Esophagus squamous epithelium (tissue), 5 donors: ENCODE measurements around the gene FCHSD2. TPM values are rescaled to one million over a fixed set of nuclear protein-coding genes. Genes with fewer than 3 reads are reported as not detected.

Source experiments
- DNase-seq: peaks from one replicate; lab custom pipeline; 2025; lab: John Stamatoyannopoulos, UW
- H3K27ac ChIP-seq, 4 donors: fragments of 200-600 bp; sonication (generic); one replicate each; pipeline ENCODE4 v1.5.1; 2016 to 2019; ENCODE audit warnings: mild to moderate bottlenecking in 1 of 4
- H3K27me3 ChIP-seq, 4 donors: fragments of 200-600 bp; sonication (generic); 1 replicate in 3 of 4; 2 replicates in 1 of 4; pipeline versions ENCODE4 v1.5.1 to v1.6.0; 2017 to 2021; ENCODE audit warnings: antibody characterized with exemption in 1 of 4
- H3K36me3 ChIP-seq, 3 donors: fragments of 200-600 bp; sonication (generic); one replicate each; pipeline ENCODE4 v1.5.1; 2016 to 2019
- H3K4me1 ChIP-seq, 3 donors: fragments of 200-600 bp; sonication (generic); one replicate each; pipeline ENCODE4 v1.5.1; 2017 to 2019
- H3K4me3 ChIP-seq, 4 donors: fragments of 200-600 bp; sonication (generic); 1 replicate in 3 of 4; 2 replicates in 1 of 4; pipeline ENCODE4 v1.5.1; 2016 to 2019; ENCODE audit warnings: mild to moderate bottlenecking in 2 of 4, moderate library complexity in 1 of 4
- H3K9me3 ChIP-seq, 3 donors: fragments of 200-600 bp; sonication (generic); one replicate each; pipeline ENCODE4 v1.5.1; 2016 to 2019
- POLR2A ChIP-seq, 4 donors: fragments of 450-650 bp; IDR thresholded peaks; one replicate each; pipeline ENCODE4 v1.6.1; 2017; ENCODE audit warnings: antibody characterized with exemption in 4 of 4, mild to moderate bottlenecking in 4 of 4, moderate library complexity in 3 of 4
- WGBS, 2 donors: methylation state at CpG; one replicate each; pipeline ENCODE4 v1.1.5; 2018; 5-methylcytosine and 5-hydroxymethylcytosine counted together
- intact Hi-C: fragments of 100-400 bp; cut with DNase I; formaldehyde crosslinking; loops from one replicate; pipeline ENCODE4 v1.15.0; 2022
- total RNA-seq, 4 donors: library from RNA; depleted of rRNA; stranded (reverse); fragments of >200 nt; gene quantifications; one replicate each; pipeline ENCODE4 v1.1.0, GENCODE V29; 2016
- TF ChIP-seq, protein P1 (sequence below), 6 experiments: fragments of 450-650 bp in 4 of 6; fragments of 200-600 bp in 2 of 6; sonication (generic) in 2 of 6; IDR thresholded peaks; one replicate each; pipeline ENCODE4 v1.5.1; 2016 to 2019; ENCODE audit warnings: antibody characterized with exemption in 6 of 6, mild to moderate bottlenecking in 4 of 6, moderate library complexity in 4 of 6
- donor health status: DM: yes; HTN: yes; CAD: no.

Gene FCHSD2
- total RNA-seq, 4 donors from 2014 or later, result 4.1 to 12.8 (median 6.8) TPM

DNA sequence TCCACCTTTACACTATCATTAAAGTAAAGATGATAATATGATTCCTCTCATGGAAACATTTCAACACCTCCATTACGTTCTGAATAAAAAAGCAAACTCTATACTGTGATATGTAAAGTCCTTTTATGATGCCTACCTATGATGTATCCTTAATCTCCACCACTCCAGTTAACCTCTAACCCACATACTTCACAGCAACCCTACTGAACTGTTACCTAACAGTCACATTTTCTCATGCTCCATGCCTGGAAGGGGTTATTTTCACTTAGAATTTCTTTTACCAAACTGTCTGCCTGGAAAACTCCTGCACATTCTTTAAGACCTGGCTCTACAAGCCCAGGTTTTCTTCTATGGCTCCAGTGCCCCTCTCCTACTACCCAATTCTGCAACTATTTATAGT is 129.1 kb downstream of the FCHSD2 start:
- intact Hi-C loops, result no loop called here
- WGBS, 2 donors, result 79 to 82% methylated on average over 1 of the region's 1 CpG

DNA sequence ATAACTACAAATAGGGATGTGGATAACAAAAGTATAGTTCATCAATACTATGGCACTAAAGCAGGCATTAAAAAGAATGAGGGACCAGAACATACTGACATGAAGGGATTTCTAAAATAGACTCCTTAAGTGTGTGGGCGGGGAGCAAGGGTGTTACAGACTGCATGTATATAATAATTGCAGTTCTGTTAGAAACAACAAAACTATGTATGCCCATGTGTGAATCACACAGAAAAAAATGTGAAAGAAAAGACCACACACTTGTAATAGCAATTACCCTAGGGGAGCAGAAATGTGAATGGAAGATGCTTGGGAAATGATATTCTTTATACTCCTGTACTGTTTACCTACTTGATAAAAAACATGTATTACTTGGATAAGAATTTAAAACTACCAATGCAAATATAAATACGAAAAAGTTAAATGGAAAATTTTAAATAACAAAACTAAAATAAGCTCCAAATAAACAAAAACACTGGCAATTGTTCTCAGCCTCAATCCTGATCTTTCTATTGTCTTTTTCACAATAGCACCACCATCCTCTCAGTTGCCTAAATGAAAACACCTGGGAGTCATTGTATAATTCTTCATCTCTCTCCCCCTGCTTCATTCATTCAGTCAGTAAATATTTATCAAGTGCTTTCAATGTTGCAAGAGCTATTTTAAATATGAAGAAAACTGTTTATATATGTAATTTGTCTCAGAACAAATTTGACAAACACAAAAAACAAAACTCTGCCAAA is 129.8 kb downstream of the FCHSD2 start:
- no peaks in the 10 kb centered on the region for H3K27me3 ChIP-seq
- H3K4me1 ChIP-seq, result peaks cover 0 to 9% (median 0%) of the 10 kb centered on the region in 3 donors
- no peak overlapping the region for H3K4me3 ChIP-seq
- 75 to 76% methylated on average over 2 of the region's 2 CpGs for WGBS, 2 donors
- TF ChIP-seq, protein P1, sequence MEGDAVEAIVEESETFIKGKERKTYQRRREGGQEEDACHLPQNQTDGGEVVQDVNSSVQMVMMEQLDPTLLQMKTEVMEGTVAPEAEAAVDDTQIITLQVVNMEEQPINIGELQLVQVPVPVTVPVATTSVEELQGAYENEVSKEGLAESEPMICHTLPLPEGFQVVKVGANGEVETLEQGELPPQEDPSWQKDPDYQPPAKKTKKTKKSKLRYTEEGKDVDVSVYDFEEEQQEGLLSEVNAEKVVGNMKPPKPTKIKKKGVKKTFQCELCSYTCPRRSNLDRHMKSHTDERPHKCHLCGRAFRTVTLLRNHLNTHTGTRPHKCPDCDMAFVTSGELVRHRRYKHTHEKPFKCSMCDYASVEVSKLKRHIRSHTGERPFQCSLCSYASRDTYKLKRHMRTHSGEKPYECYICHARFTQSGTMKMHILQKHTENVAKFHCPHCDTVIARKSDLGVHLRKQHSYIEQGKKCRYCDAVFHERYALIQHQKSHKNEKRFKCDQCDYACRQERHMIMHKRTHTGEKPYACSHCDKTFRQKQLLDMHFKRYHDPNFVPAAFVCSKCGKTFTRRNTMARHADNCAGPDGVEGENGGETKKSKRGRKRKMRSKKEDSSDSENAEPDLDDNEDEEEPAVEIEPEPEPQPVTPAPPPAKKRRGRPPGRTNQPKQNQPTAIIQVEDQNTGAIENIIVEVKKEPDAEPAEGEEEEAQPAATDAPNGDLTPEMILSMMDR (IDR thresholded peaks at IDR 0.05), result no peak
- TF ChIP-seq POLR2A (IDR thresholded peaks at IDR 0.05), result no peak
- H3K36me3 ChIP-seq, result peaks cover 0 to 23% (median 0%) of the 10 kb centered on the region in 3 donors
- peaks cover 0 to 20% (median 15%) of the 10 kb centered on the region in 3 donors for H3K9me3 ChIP-seq
- no peak for DNase-seq
- intact Hi-C loops, result no loop called here
- H3K27ac ChIP-seq, result no peak overlapping the region

More for the DNA sequence above, 129.1 kb downstream of the FCHSD2 start:
- Histone ChIP-seq H3K4me1 (peaks cover 0 to 9% (median 0%) of the 10 kb centered on the region in 3 donors), H3K27ac (no peak overlapping the region), H3K9me3 (peaks cover 0 to 20% (median 15%) of the 10 kb centered on the region in 3 donors), H3K4me3 (no peak overlapping the region), H3K36me3 (peaks cover 0 to 23% (median 0%) of the 10 kb centered on the region in 3 donors), H3K27me3 (no peaks in the 10 kb centered on the region)
- no peak for TF ChIP-seq POLR2A (IDR thresholded peaks at IDR 0.05)
- TF ChIP-seq, protein P1 (IDR thresholded peaks at IDR 0.05), result no peak
- DNase-seq, result no peak

GRCh38 chr11:73011126-73011817 is 130.8 kb downstream of the FCHSD2 start:
- H3K27ac ChIP-seq, result no peak overlapping the region
- peaks cover 0 to 20% (median 15%) of the 10 kb centered on the region in 3 donors for H3K9me3 ChIP-seq
- H3K4me1 ChIP-seq, result peaks cover 0 to 9% (median 0%) of the 10 kb centered on the region in 3 donors
- no peaks in the 10 kb centered on the region for H3K27me3 ChIP-seq
- 80 to 100% methylated on average over 1 of the region's 2 CpGs for WGBS, 2 donors
- intact Hi-C loops, result no loop called here
- no peak for DNase-seq
- TF ChIP-seq, protein P1 (IDR thresholded peaks at IDR 0.05), result no peak
- no peak for TF ChIP-seq POLR2A (IDR thresholded peaks at IDR 0.05)
- peaks cover 0 to 23% (median 0%) of the 10 kb centered on the region in 3 donors for H3K36me3 ChIP-seq
- H3K4me3 ChIP-seq, result no peak overlapping the region

DNA sequence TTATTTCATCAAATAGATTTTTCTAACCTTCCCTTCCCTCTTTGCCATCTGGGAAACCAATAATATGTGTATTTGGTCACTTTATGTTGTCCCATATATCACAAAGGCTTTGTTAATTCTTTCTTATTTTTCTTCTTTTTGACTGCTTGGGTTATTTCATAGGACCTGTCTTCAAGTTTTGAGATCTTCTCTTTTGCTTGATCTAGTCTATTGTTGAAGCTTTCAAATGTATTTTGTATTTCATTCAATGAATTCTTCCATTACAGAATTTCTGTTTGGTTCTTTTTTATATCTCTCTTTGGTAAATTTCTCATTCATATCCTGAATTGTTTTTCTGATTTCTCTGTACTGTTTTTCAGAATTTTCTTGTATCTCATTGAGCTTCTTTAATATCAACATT is 132.1 kb downstream of the FCHSD2 start:
- Histone ChIP-seq H3K27me3 (no peaks in the 10 kb centered on the region), H3K4me3 (no peak overlapping the region), H3K9me3 (peaks cover 0 to 20% (median 15%) of the 10 kb centered on the region in 3 donors), H3K36me3 (peaks cover 0 to 23% (median 0%) of the 10 kb centered on the region in 3 donors), H3K27ac (no peak overlapping the region), H3K4me1 (peaks cover 0 to 9% (median 0%) of the 10 kb centered on the region in 3 donors)
- DNase-seq, result no peak
- TF ChIP-seq POLR2A (IDR thresholded peaks at IDR 0.05), result no peak
- intact Hi-C loops, result no loop called here

- Histone ChIP-seq H3K4me3 (no peak overlapping the region), H3K27ac (no peak overlapping the region), H3K36me3 (no peaks in the 10 kb centered on the region), H3K4me1 (peaks cover 0 to 8% (median 3%) of the 10 kb centered on the region in 3 donors), H3K9me3 (peaks cover 0 to 1% (median 0%) of the 10 kb centered on the region in 3 donors), H3K27me3 (no peaks in the 10 kb centered on the region)
- no peak for DNase-seq
- TF ChIP-seq POLR2A (IDR thresholded peaks at IDR 0.05), result no peak
- TF ChIP-seq, protein P1 (IDR thresholded peaks at IDR 0.05), result no peak
- intact Hi-C loops, result no loop called here
- 96 to 97% methylated on average over 3 of the region's 3 CpGs for WGBS, 2 donors
Measured at GRCh38 chr11:73004088-73004487, 138.0 kb downstream of the FCHSD2 start.
